ENCODE results near the gene TXNRD3.
A peak's percentile ranks its signal among the peaks of the same experiment; 100 is the strongest.

TXNRD3 gene

GRCh38 chr3:126654571-126655383 lies at the start of gene TXNRD3:
Gene TXNRD3 (minus strand): TSS chr3:126655124.
- DNase-seq (ENCODE audit: low read depth, low spot score): no peak

- DNase-seq (ENCODE audit: low read depth, low spot score): peak; percentile 84
Measured at GRCh38 chr3:126703512-126704493, 48.9 kb upstream of the TXNRD3 start, which contains the start of gene CHCHD6. Gene CHCHD6 (plus strand): TSS chr3:126704240. CDS start chr3:126704313, 73 bp downstream.

- no peak for DNase-seq (ENCODE audit: low read depth, low spot score)
Measured at GRCh38 chr3:126699011-126699410, 44.1 kb upstream of the TXNRD3 start.

GRCh38 chr3:126696701-126697267 lies 41.9 kb upstream of the TXNRD3 start:
- no peak for DNase-seq (ENCODE audit: low read depth, low spot score)

GRCh38 chr3:126693921-126694320 lies 39.0 kb upstream of the TXNRD3 start:
- no peak for DNase-seq (ENCODE audit: low read depth, low spot score)

- DNase-seq (ENCODE audit: low read depth, low spot score): no peak
Measured at GRCh38 chr3:126692858-126693257, 37.9 kb upstream of the TXNRD3 start.

- DNase-seq (ENCODE audit: low read depth, low spot score): no peak
Measured at GRCh38 chr3:126691765-126692164, 36.8 kb upstream of the TXNRD3 start.

- DNase-seq (ENCODE audit: low read depth, low spot score): no peak
Measured at GRCh38 chr3:126685493-126685892, 30.6 kb upstream of the TXNRD3 start.

GRCh38 chr3:126685021-126685420 lies 30.1 kb upstream of the TXNRD3 start:
- no peak for DNase-seq (ENCODE audit: low read depth, low spot score)

- DNase-seq (ENCODE audit: low read depth, low spot score): no peak
Measured at GRCh38 chr3:126684218-126684751, 29.4 kb upstream of the TXNRD3 start.

GRCh38 chr3:126683069-126683468 lies 28.1 kb upstream of the TXNRD3 start:
- no peak for DNase-seq (ENCODE audit: low read depth, low spot score)

- no peak for DNase-seq (ENCODE audit: low read depth, low spot score)
Measured at GRCh38 chr3:126682009-126682408, 27.1 kb upstream of the TXNRD3 start.

- no peak for DNase-seq (ENCODE audit: low read depth, low spot score)
Measured at GRCh38 chr3:126680667-126681055, 25.7 kb upstream of the TXNRD3 start.

GRCh38 chr3:126679831-126680666 lies 25.1 kb upstream of the TXNRD3 start:
- no peak for DNase-seq (ENCODE audit: low read depth, low spot score)

- DNase-seq (ENCODE audit: low read depth, low spot score): peak; percentile 24
Measured at GRCh38 chr3:126679318-126679751, 24.4 kb upstream of the TXNRD3 start.

- no peak for DNase-seq (ENCODE audit: low read depth, low spot score)
Measured at GRCh38 chr3:126678693-126679317, 23.9 kb upstream of the TXNRD3 start.

- no peak for DNase-seq (ENCODE audit: low read depth, low spot score)
Measured at GRCh38 chr3:126677862-126678503, 23.1 kb upstream of the TXNRD3 start.

GRCh38 chr3:126676919-126677705 lies 22.2 kb upstream of the TXNRD3 start:
- DNase-seq (ENCODE audit: low read depth, low spot score): no peak

- no peak for DNase-seq (ENCODE audit: low read depth, low spot score)
Measured at GRCh38 chr3:126672741-126673140, 17.8 kb upstream of the TXNRD3 start.

All from brain pericyte (primary cell).